Stomach (tissue), 9 donors: ENCODE data around the gene NCK1. TPM values are rescaled to one million over a fixed set of nuclear protein-coding genes. Genes with fewer than 3 reads are reported as not detected.
A peak's percentile ranks its signal among the peaks of the same experiment; 100 is the strongest.

ENCODE experiments used
- DNase-seq, 2 donors: peaks; one replicate each; pipeline versions ENCODE4 v3.0.0 to v3.0.0-alpha.2; 2013 to 2019
- H3K27ac ChIP-seq, 5 donors: fragments of 200-600 bp in 4 of 5; sonication (generic) in 4 of 5; one replicate each; pipeline ENCODE4 v1.5.1; 2013 to 2019; ENCODE audit warnings: mild to moderate bottlenecking in 1 of 5, moderate library complexity in 1 of 5
- H3K27me3 ChIP-seq, 3 donors: fragments of 200-600 bp; sonication (generic); one replicate each; pipeline ENCODE4 v1.5.1; 2017 to 2019; ENCODE audit warnings: mixed run types in 1 of 3
- H3K36me3 ChIP-seq, 4 donors: fragments of 200-600 bp; sonication (generic); 1 replicate in 3 of 4; 2 replicates in 1 of 4; pipeline ENCODE4 v1.5.1; 2016 to 2019
- H3K4me1 ChIP-seq, 4 donors: fragments of 200-600 bp; sonication (generic); one replicate each; pipeline ENCODE4 v1.5.1; 2016 to 2019
- H3K4me3 ChIP-seq, 4 donors: fragments of 200-600 bp; sonication (generic) in 3 of 4; one replicate each; pipeline ENCODE4 v1.5.1; 2016 to 2019; ENCODE audit warnings: mild to moderate bottlenecking in 1 of 4
- H3K9me3 ChIP-seq, 4 donors: fragments of 200-600 bp; sonication (generic); one replicate each; pipeline ENCODE4 v1.5.1; 2016 to 2019
- CTCF ChIP-seq, 7 experiments: fragments of 450-650 bp in 4 of 7; fragments of 200-600 bp in 3 of 7; sonication (generic) in 3 of 7; IDR thresholded peaks; one replicate each; pipeline ENCODE4 v1.5.1; 2016 to 2019; ENCODE audit warnings: antibody characterized with exemption in 7 of 7, control low read depth in 2 of 7, mild to moderate bottlenecking in 1 of 7
- EP300 ChIP-seq: sonication (generic); formaldehyde crosslinking; IDR thresholded peaks from one replicate; pipeline ENCODE4 v1.6.1; 2017; ENCODE audit warnings: antibody characterized with exemption
- POLR2A ChIP-seq, 4 donors: fragments of 450-650 bp; IDR thresholded peaks; one replicate each; pipeline ENCODE4 v1.6.1; 2016; ENCODE audit warnings: antibody characterized with exemption in 4 of 4, control low read depth in 2 of 4, mild to moderate bottlenecking in 1 of 4, moderate library complexity in 1 of 4
- POLR2AphosphoS5 ChIP-seq, 3 donors: sonication (generic); formaldehyde crosslinking; IDR thresholded peaks; one replicate each; pipeline ENCODE4 v1.6.1; 2016; ENCODE audit warnings: antibody characterized with exemption in 3 of 3
- WGBS, 5 donors: extraction: QIAGEN DNeasy Blood & Tissue Kit in 3 of 5; methylation state at CpG; one replicate each; pipeline versions ENCODE4 v1.1.5 to v1.1.7; 2013 to 2018; 5-methylcytosine and 5-hydroxymethylcytosine counted together
- intact Hi-C: fragments of 100-400 bp; cut with DNase I; formaldehyde crosslinking; loops from one replicate; pipeline ENCODE4 v1.15.1; 2023; ENCODE audit warnings: low total_unique reads
- polyA plus RNA-seq, 3 donors: library from polyadenylated mRNA; stranded (reverse); fragments of 200-250 nt; gene quantifications; one replicate each; pipeline ENCODE4 v1.2.3, GENCODE V29; 2013
- total RNA-seq, 5 donors: library from RNA; depleted of rRNA; stranded (reverse); fragments of >200 nt; gene quantifications; one replicate each; pipeline versions ENCODE4 v1.1.0 to v1.2.3, GENCODE V29; 2014 to 2016
- donor health status: healthy with polysubstance abuse.
- donor health status: Bipolar disorder and iron deficiency.
- donor health status: healthy.

Gene NCK1
- total and polyA plus RNA-seq, 8 donors, result 11.9 to 59.8 (median 25.2) TPM

DNA sequence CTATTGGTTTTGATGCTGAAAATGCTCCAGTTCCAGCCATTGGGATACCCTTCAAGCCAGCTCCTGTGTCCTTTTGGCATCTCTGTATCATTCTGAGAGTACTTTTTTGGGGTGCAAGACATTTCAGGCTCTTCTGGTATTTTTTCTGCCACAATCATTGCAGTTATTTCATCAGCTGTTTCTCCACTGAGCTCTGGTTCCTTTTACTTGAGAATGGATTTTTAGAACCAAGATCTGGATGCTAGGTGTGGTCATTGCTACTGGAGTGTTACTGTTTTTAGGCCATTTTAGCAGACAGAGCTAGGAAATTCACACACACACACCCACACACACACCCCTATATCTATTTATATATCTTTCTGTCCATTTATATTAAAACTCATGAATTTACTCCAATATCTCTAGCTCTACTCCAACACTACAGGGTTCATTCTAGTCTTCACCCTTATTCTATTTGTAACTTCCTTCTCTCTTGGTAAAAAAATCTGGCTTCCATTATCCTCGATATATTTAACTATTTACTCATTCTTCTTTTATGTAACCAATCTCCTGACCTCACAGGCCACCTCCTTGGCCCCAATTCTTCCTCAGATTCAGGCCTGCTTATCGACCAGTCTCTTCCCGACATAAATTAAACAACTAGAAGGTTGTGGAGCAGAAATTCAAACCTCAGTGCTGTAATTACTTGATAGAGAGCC, 26.0 kb upstream of the NCK1 start:
- WGBS, 5 donors, result 16 to 35% (median 21%) methylated on average over 2 to 3 of the region's 3 CpGs
- H3K27ac ChIP-seq, result no peak overlapping the region
- H3K27me3 ChIP-seq, result no peaks in the 10 kb centered on the region
- intact Hi-C loops, result no loop called here
- H3K36me3 ChIP-seq, result no peaks in the 10 kb centered on the region
- TF ChIP-seq EP300, result no peak
- DNase-seq, result no peak
- no peak overlapping the region for H3K4me3 ChIP-seq
- H3K4me1 ChIP-seq, result peaks cover 0 to 37% (median 17%) of the 10 kb centered on the region in 4 donors
- no peaks in the 10 kb centered on the region for H3K9me3 ChIP-seq

- intact Hi-C loops, result no loop called here
- H3K36me3 ChIP-seq, result no peaks in the 10 kb centered on the region
- H3K4me3 ChIP-seq, result no peak overlapping the region
- no peak for DNase-seq
- peaks cover 0 to 37% (median 17%) of the 10 kb centered on the region in 4 donors for H3K4me1 ChIP-seq
- no peaks in the 10 kb centered on the region for H3K9me3 ChIP-seq
- TF ChIP-seq POLR2A (IDR thresholded peaks at IDR 0.05) (no peak), CTCF (IDR thresholded peaks at IDR 0.05) (no peak), POLR2AphosphoS5 (IDR thresholded peaks at IDR 0.05) (no peak), EP300 (no peak)
- H3K27ac ChIP-seq, result no peak overlapping the region
- no peaks in the 10 kb centered on the region for H3K27me3 ChIP-seq
These were observed 25.4 kb upstream of the NCK1 start for GRCh38 chr3:136836511-136837156.

GRCh38 chr3:136838641-136839555, 23.1 kb upstream of the NCK1 start:
- no peak for TF ChIP-seq CTCF (IDR thresholded peaks at IDR 0.05)
- TF ChIP-seq POLR2AphosphoS5 (IDR thresholded peaks at IDR 0.05), result no peak
- TF ChIP-seq EP300, result no peak
- TF ChIP-seq POLR2A (IDR thresholded peaks at IDR 0.05), result no peak
- intact Hi-C loops, result no loop called here
- Histone ChIP-seq H3K4me3 (no peak overlapping the region), H3K27me3 (no peaks in the 10 kb centered on the region), H3K36me3 (peaks cover 0 to 6% (median 0%) of the 10 kb centered on the region in 4 donors), H3K27ac (peak overlapping the region in 2 of 5 donors; percentile 1 to 32), H3K9me3 (no peaks in the 10 kb centered on the region), H3K4me1 (peaks cover 0 to 37% (median 17%) of the 10 kb centered on the region in 4 donors)
- DNase-seq, result no peak
- WGBS, 5 donors, result 18 to 71% (median 54%) methylated on average over 1 of the region's 1 CpG

- no peaks in the 10 kb centered on the region for H3K9me3 ChIP-seq
- peak overlapping the region in 2 of 5 donors; percentile 1 to 32 for H3K27ac ChIP-seq
- H3K4me1 ChIP-seq, result peaks cover 0 to 37% (median 17%) of the 10 kb centered on the region in 4 donors
- no peak overlapping the region for H3K4me3 ChIP-seq
- intact Hi-C loops, result no loop called here
- H3K27me3 ChIP-seq, result no peaks in the 10 kb centered on the region
- TF ChIP-seq POLR2A (IDR thresholded peaks at IDR 0.05), result no peak
- no peak for TF ChIP-seq EP300
- TF ChIP-seq CTCF (IDR thresholded peaks at IDR 0.05), result no peak
- no peak for TF ChIP-seq POLR2AphosphoS5 (IDR thresholded peaks at IDR 0.05)
- DNase-seq, result no peak
- H3K36me3 ChIP-seq, result peaks cover 0 to 6% (median 0%) of the 10 kb centered on the region in 4 donors
These were observed 22.5 kb upstream of the NCK1 start for GRCh38 chr3:136839556-136839931.
